Keratinocyte (primary cell): ENCODE results near the gene HEATR1. TPM values are rescaled to one million over a fixed set of nuclear protein-coding genes. Genes with fewer than 3 reads are reported as not detected.
A peak's percentile ranks its signal among the peaks of the same experiment; 100 is the strongest.

Experiments used
- DNase-seq: peaks from one replicate; pipeline ENCODE4 v3.0.0-alpha.2; 2011; ENCODE audit warnings: low read depth, missing footprints, low spot score
- FAIRE-seq: peaks from 2 replicates; lab custom pipeline; 2011; peaks lifted over from hg19 to GRCh38; lab: Jason Lieb, UNC
- H2AFZ ChIP-seq: 2 replicates; pipeline ENCODE4 v1.6.0; 2012; ENCODE audit warnings: low read length, control low read depth, inconsistent platforms; ENCODE audit not compliant: control insufficient read depth
- H3K27ac ChIP-seq: 2 replicates; pipeline ENCODE4 v1.5.1; 2011; ENCODE audit warnings: low read length; ENCODE audit not compliant: control insufficient read depth, insufficient read depth
- H3K27me3 ChIP-seq: 3 replicates; pipeline ENCODE4 v1.6.0; 2011; ENCODE audit warnings: low read length; ENCODE audit not compliant: control insufficient read depth, insufficient read depth; ENCODE audit errors: extremely low read depth
- H3K36me3 ChIP-seq, 2 experiments: 2 replicates in 1 of 2; 3 replicates in 1 of 2; pipeline ENCODE4 v1.5.1; 2011; ENCODE audit warnings: low read length in 2 of 2, mild to moderate bottlenecking in 1 of 2; ENCODE audit not compliant: control insufficient read depth in 2 of 2, insufficient read depth in 2 of 2; ENCODE audit errors: extremely low read depth in 1 of 2
- H3K4me1 ChIP-seq: 3 replicates; pipeline ENCODE4 v1.5.1; 2011; ENCODE audit warnings: low read length; ENCODE audit not compliant: control insufficient read depth, insufficient read depth; ENCODE audit errors: extremely low read depth
- H3K4me2 ChIP-seq: 3 replicates; pipeline ENCODE4 v1.6.0; 2011; ENCODE audit warnings: low read depth, low read length; ENCODE audit not compliant: control insufficient read depth, insufficient read depth; ENCODE audit errors: extremely low read depth
- H3K4me3 ChIP-seq, 3 experiments: fragments of 200-600 bp in 1 of 3; sonication (generic) in 1 of 3; 2 replicates in 2 of 3; 3 replicates in 1 of 3; pipeline ENCODE4 v1.5.1; 2011 to 2016; ENCODE audit warnings: low read length in 3 of 3, mild to moderate bottlenecking in 3 of 3, control low read depth in 2 of 3, inconsistent platforms in 1 of 3, low read depth in 1 of 3, mixed read lengths in 1 of 3, mixed run types in 1 of 3, moderate library complexity in 1 of 3; ENCODE audit not compliant: control insufficient read depth in 2 of 3, insufficient read depth in 2 of 3; ENCODE audit errors: extremely low read depth in 1 of 3
- H3K79me2 ChIP-seq: 2 replicates; pipeline ENCODE4 v1.6.0; 2012; ENCODE audit warnings: low read length; ENCODE audit not compliant: control insufficient read depth, insufficient read depth
- H3K9ac ChIP-seq: 3 replicates; pipeline ENCODE4 v1.6.0; 2011; ENCODE audit warnings: low read length; ENCODE audit not compliant: control insufficient read depth, insufficient read depth; ENCODE audit errors: extremely low read depth
- H3K9me1 ChIP-seq: 3 replicates; pipeline ENCODE4 v1.6.0; 2011; ENCODE audit warnings: low read length; ENCODE audit not compliant: control insufficient read depth, insufficient read depth; ENCODE audit errors: extremely low read depth
- H3K9me3 ChIP-seq: 2 replicates; pipeline ENCODE4 v1.5.1; 2012; ENCODE audit warnings: low read depth, low read length; ENCODE audit not compliant: control insufficient read depth
- H4K20me1 ChIP-seq: 3 replicates; pipeline ENCODE4 v1.6.0; 2011; ENCODE audit warnings: low read length; ENCODE audit not compliant: control insufficient read depth, insufficient read depth; ENCODE audit errors: extremely low read depth
- CTCF ChIP-seq, 3 experiments: IDR thresholded peaks in 1 of 3; conservative IDR thresholded peaks in 1 of 3; optimal IDR thresholded peaks in 1 of 3; 2 replicates in 2 of 3; 3 replicates in 1 of 3; pipeline versions ENCODE3 to v1.5.1; 2011; ENCODE audit warnings: low read length in 3 of 3, mild to moderate bottlenecking in 3 of 3, moderate library complexity in 2 of 3, control low read depth in 1 of 3, inconsistent platforms in 1 of 3; ENCODE audit not compliant: insufficient read depth in 2 of 3; ENCODE audit errors: extremely low read depth in 1 of 3
- EZH2 ChIP-seq: IDR thresholded peaks from one replicate; pipeline ENCODE4 v1.6.1; 2012; ENCODE audit warnings: inconsistent platforms, mild to moderate bottlenecking, low read length, moderate library complexity
- dilution Hi-C: fragments of 300-500 bp; cut with MboI; formaldehyde crosslinking; loops from one replicate; pipeline ENCODE4 v1.7.0; 2020; ENCODE audit warnings: low sequenced_read_pairs; ENCODE audit not compliant: extremely low pct_ligation_motif_present
- polyA plus RNA-seq, 5 experiments: library from polyadenylated mRNA; depleted of rRNA in 3 of 5; stranded (reverse) in 3 of 5; stranded (forward) in 1 of 5; unstranded in 1 of 5; fragments of >200 nt; gene quantifications; 1 replicate in 1 of 5; 2 replicates in 3 of 5; 3 replicates in 1 of 5; pipeline versions ENCODE4 v1.2.1 to v1.2.3, GENCODE V29; 2011 to 2012; ENCODE audit warnings: missing spikeins in 2 of 5, low read depth in 1 of 5, low replicate concordance in 1 of 5

HEATR1 gene
- polyA plus RNA-seq, 1 donor (not counting 4 experiments of a cell fraction or from before 2014, with no cell fraction given), result 19.5 TPM

- Histone ChIP-seq H3K4me3 (no peak overlapping the region), H3K9me3 (no peaks in the 10 kb centered on the region), H3K4me2 (peak overlapping the region; percentile 22), H3K4me1 (peaks cover 19% of the 10 kb centered on the region), H3K79me2 (no peaks in the 10 kb centered on the region), H3K27me3 (no peaks in the 10 kb centered on the region), H3K27ac (peak overlapping the region; percentile 7), H3K9ac (peak overlapping the region; percentile 8), H3K36me3 (peaks cover 0 to 4% of the 10 kb centered on the region in 2 experiments), H2AFZ (no peak overlapping the region), H3K9me1 (no peaks in the 10 kb centered on the region), H4K20me1 (no peaks in the 10 kb centered on the region)
- peak; percentile 38 for DNase-seq
- FAIRE-seq, result no peak
- dilution Hi-C loops, result no loop called here
- TF ChIP-seq CTCF (optimal IDR thresholded peaks at IDR 0.05 in 1 of 3, IDR thresholded peaks at IDR 0.05 in 1 of 3, conservative IDR thresholded peaks at IDR 0.05 in 1 of 3; ENCODE audit: extremely low read depth in 1 of 3, insufficient read depth in 2 of 3, low read length in 3 of 3) (no peak), EZH2 (no peak)
Measured at GRCh38 chr1:236534151-236534651, 70.1 kb downstream of the HEATR1 start.

- H3K27me3 ChIP-seq, result no peaks in the 10 kb centered on the region
- H3K4me2 ChIP-seq, result no peak overlapping the region
- no peaks in the 10 kb centered on the region for H4K20me1 ChIP-seq
- peaks cover 0 to 3% of the 10 kb centered on the region in 2 experiments for H3K36me3 ChIP-seq
- no peak overlapping the region for H3K9ac ChIP-seq
- H3K4me3 ChIP-seq, result no peak overlapping the region
- no peaks in the 10 kb centered on the region for H3K9me1 ChIP-seq
- no peak overlapping the region for H2AFZ ChIP-seq
- H3K9me3 ChIP-seq, result no peaks in the 10 kb centered on the region
- H3K4me1 ChIP-seq, result peaks cover 19% of the 10 kb centered on the region
- no peaks in the 10 kb centered on the region for H3K79me2 ChIP-seq
- FAIRE-seq (no peak), DNase-seq (no peak)
- no peak for TF ChIP-seq CTCF (optimal IDR thresholded peaks at IDR 0.05 in 1 of 3, IDR thresholded peaks at IDR 0.05 in 1 of 3, conservative IDR thresholded peaks at IDR 0.05 in 1 of 3; ENCODE audit: extremely low read depth in 1 of 3, insufficient read depth in 2 of 3, low read length in 3 of 3)
- no peak for TF ChIP-seq EZH2
- dilution Hi-C loops, result no loop called here
- no peak overlapping the region for H3K27ac ChIP-seq
Measured at GRCh38 chr1:236532850-236533249, 71.5 kb downstream of the HEATR1 start.
